ENCODE results near the gene DONSON. TPM values are rescaled to one million over a fixed set of nuclear protein-coding genes. Genes with fewer than 3 reads are reported as not detected.

Gene DONSON
- total RNA-seq, 2 donors from 2014 or later, result 5.6 to 6.5 TPM

DNA sequence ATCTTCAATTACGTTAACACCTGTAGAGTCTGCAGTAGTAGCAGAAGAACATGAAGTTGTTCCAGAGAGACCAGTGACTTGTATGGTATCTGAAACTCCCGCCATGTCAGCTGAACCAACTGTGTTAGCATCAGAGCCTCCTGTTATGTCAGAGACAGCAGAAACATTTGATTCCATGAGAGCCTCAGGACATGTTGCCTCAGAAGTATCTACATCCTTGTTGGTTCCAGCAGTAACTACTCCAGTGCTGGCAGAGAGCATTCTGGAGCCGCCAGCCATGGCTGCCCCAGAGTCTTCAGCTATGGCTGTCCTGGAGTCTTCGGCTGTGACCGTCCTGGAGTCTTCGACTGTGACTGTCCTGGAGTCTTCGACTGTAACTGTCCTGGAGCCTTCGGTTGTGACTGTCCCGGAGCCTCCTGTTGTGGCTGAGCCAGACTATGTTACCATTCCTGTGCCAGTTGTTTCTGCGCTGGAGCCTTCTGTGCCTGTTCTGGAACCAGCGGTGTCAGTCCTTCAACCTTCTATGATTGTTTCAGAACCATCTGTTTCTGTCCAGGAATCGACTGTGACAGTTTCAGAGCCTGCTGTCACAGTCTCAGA, 35.4 kb downstream of the DONSON start:
- no peak for DNase-seq
- TF ChIP-seq POLR2A (IDR thresholded peaks at IDR 0.05), result no peak
- Histone ChIP-seq H3K27me3 (no peaks in the 10 kb centered on the region), H3K4me3 (no peak overlapping the region), H3K27ac (no peak overlapping the region), H3K9me3 (no peaks in the 10 kb centered on the region), H3K36me3 (replicated peaks in 1 of 2; ENCODE audit: insufficient read depth in 1 of 2, low read depth in 2 of 2) (peaks cover 30 to 57% of the 10 kb centered on the region in 2 donors), H3K4me1 (peaks cover 6% of the 10 kb centered on the region)
- no peak for ATAC-seq
- intact Hi-C loops (cut with DNase I), result no loop called here
- 96% methylated on average over 10 to 12 of the region's 12 CpGs for WGBS, 2 donors

- no peak overlapping the region for H3K27ac ChIP-seq
- no peak for TF ChIP-seq POLR2A (IDR thresholded peaks at IDR 0.05)
- TF ChIP-seq, protein P1, sequence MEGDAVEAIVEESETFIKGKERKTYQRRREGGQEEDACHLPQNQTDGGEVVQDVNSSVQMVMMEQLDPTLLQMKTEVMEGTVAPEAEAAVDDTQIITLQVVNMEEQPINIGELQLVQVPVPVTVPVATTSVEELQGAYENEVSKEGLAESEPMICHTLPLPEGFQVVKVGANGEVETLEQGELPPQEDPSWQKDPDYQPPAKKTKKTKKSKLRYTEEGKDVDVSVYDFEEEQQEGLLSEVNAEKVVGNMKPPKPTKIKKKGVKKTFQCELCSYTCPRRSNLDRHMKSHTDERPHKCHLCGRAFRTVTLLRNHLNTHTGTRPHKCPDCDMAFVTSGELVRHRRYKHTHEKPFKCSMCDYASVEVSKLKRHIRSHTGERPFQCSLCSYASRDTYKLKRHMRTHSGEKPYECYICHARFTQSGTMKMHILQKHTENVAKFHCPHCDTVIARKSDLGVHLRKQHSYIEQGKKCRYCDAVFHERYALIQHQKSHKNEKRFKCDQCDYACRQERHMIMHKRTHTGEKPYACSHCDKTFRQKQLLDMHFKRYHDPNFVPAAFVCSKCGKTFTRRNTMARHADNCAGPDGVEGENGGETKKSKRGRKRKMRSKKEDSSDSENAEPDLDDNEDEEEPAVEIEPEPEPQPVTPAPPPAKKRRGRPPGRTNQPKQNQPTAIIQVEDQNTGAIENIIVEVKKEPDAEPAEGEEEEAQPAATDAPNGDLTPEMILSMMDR (IDR thresholded peaks at IDR 0.05), result no peak
- ATAC-seq, result peak; percentile 36
- no peak for DNase-seq
- H3K4me3 ChIP-seq, result no peak overlapping the region
- peaks cover 6% of the 10 kb centered on the region for H3K4me1 ChIP-seq
- H3K9me3 ChIP-seq, result no peaks in the 10 kb centered on the region
- intact Hi-C loops (cut with DNase I), result no loop called here
- H3K36me3 ChIP-seq (replicated peaks in 1 of 2; ENCODE audit: insufficient read depth in 1 of 2, low read depth in 2 of 2), result peaks cover 23 to 54% of the 10 kb centered on the region in 2 donors
- 94 to 96% methylated on average over 23 to 24 of the region's 24 CpGs for WGBS, 2 donors
- no peaks in the 10 kb centered on the region for H3K27me3 ChIP-seq
Measured at GRCh38 chr21:33552093-33552998, 36.1 kb downstream of the DONSON start.

DNA sequence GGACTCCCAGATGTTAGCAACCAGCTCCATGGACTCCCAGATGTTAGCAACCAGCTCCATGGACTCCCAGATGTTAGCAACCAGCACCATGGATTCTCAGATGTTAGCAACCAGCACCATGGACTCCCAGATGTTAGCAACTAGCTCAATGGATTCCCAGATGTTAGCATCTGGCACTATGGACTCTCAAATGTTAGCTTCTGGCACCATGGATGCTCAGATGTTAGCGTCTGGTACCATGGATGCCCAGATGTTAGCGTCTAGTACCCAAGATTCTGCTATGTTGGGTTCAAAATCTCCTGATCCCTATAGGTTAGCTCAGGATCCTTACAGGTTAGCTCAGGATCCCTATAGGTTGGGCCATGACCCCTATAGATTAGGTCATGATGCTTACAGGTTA, 36.8 kb downstream of the DONSON start:
- no peaks in the 10 kb centered on the region for H3K27me3 ChIP-seq
- 94% methylated on average over 2 of the region's 2 CpGs; no CpG with 5 or more reads in 1 of the 2 donors for WGBS, 2 donors
- no peaks in the 10 kb centered on the region for H3K9me3 ChIP-seq
- intact Hi-C loops (cut with DNase I), result no loop called here
- H3K36me3 ChIP-seq (replicated peaks in 1 of 2; ENCODE audit: insufficient read depth in 1 of 2, low read depth in 2 of 2), result peaks cover 20 to 52% of the 10 kb centered on the region in 2 donors
- no peak for DNase-seq
- TF ChIP-seq, protein P1 (IDR thresholded peaks at IDR 0.05), result no peak
- TF ChIP-seq POLR2A (IDR thresholded peaks at IDR 0.05), result no peak
- ATAC-seq, result no peak
- peaks cover 6% of the 10 kb centered on the region for H3K4me1 ChIP-seq
- no peak overlapping the region for H3K27ac ChIP-seq
- no peak overlapping the region for H3K4me3 ChIP-seq

DNA sequence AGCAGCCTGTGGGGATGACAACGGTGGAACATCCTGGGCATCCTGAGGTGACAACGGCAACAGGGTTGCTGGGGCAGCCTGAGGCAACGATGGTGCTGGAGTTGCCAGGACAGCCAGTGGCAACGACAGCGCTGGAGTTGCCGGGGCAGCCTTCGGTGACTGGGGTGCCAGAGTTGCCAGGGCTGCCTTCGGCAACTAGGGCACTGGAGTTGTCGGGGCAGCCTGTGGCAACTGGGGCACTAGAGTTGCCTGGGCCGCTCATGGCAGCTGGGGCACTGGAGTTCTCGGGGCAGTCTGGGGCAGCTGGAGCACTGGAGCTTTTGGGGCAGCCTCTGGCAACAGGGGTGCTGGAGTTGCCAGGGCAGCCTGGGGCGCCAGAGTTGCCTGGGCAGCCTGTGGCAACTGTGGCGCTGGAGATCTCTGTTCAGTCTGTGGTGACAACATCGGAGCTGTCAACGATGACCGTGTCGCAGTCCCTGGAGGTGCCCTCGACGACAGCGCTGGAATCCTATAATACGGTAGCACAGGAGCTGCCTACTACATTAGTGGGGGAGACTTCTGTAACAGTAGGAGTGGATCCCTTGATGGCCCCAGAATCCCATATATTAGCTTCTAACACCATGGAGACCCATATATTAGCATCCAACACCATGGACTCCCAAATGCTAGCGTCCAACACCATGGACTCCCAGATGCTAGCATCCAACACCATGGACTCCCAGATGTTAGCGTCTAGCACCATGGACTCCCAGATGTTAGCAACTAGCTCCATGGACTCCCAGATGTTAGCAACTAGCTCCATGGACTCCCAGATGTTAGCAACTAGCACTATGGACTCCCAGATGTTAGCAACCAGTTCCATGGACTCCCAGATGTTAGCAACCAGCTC, 37.5 kb downstream of the DONSON start:
- no peak for ATAC-seq
- WGBS, 2 donors, result 95 to 100% methylated on average over 12 to 21 of the region's 23 CpGs

More for the DNA sequence above, 37.5 kb downstream of the DONSON start:
- peaks cover 20 to 52% of the 10 kb centered on the region in 2 donors for H3K36me3 ChIP-seq (replicated peaks in 1 of 2; ENCODE audit: insufficient read depth in 1 of 2, low read depth in 2 of 2)
- DNase-seq, result no peak
- H3K9me3 ChIP-seq, result no peaks in the 10 kb centered on the region
- H3K4me3 ChIP-seq, result no peak overlapping the region
- no peaks in the 10 kb centered on the region for H3K27me3 ChIP-seq
- TF ChIP-seq POLR2A (IDR thresholded peaks at IDR 0.05), result no peak
- TF ChIP-seq, protein P1 (IDR thresholded peaks at IDR 0.05), result no peak
- intact Hi-C loops (cut with DNase I), result no loop called here
- H3K27ac ChIP-seq, result no peak overlapping the region
- peaks cover 4% of the 10 kb centered on the region for H3K4me1 ChIP-seq

All from body of pancreas (tissue), 4 donors.